SU-DHL-6 (cell line): ENCODE results near the gene INTS3.

ENCODE experiments used
- CTCF ChIP-seq: fragments of 200-600 bp; sonication (generic); IDR thresholded peaks from one replicate; pipeline ENCODE4 v1.5.1; 2017; ENCODE audit warnings: antibody characterized with exemption, mild to moderate bottlenecking, low read length, moderate library complexity; ENCODE audit not compliant: insufficient read depth, poor library complexity, severe bottlenecking
- EZH2phosphoT487 ChIP-seq: fragments of 200-600 bp; sonication (generic), shearing (Covaris generic); conservative IDR thresholded peaks from 2 replicates; pipeline ENCODE4 v1.6.1; 2018; ENCODE audit warnings: mild to moderate bottlenecking, antibody characterized with exemption, low read length, moderate library complexity, mixed read lengths

GRCh38 chr1:153780551-153780950 lies 52.7 kb downstream of the INTS3 start:
- TF ChIP-seq CTCF (no peak), EZH2phosphoT487 (no peak)
